Mammary epithelial cell (primary cell): ENCODE data around the gene ZNF366.

ENCODE experiments used
- CTCF ChIP-seq, 2 donors: IDR thresholded peaks in 1 of 2; conservative IDR thresholded peaks in 1 of 2; 2 replicates each; pipeline ENCODE4 v1.5.1; 2011 to 2012; ENCODE audit warnings: inconsistent platforms in 2 of 2, low read length in 2 of 2, mild to moderate bottlenecking in 2 of 2, control low read depth in 1 of 2, low read depth in 1 of 2; ENCODE audit not compliant: insufficient read depth in 1 of 2; ENCODE audit errors: extremely low read depth in 1 of 2
- EZH2 ChIP-seq: IDR thresholded peaks from 2 replicates; pipeline ENCODE4 v1.6.1; 2012; ENCODE audit warnings: low read length, inconsistent platforms, borderline replicate concordance

- no peak for TF ChIP-seq CTCF (conservative IDR thresholded peaks at IDR 0.05 in 1 of 2, IDR thresholded peaks at IDR 0.05 in 1 of 2; ENCODE audit: extremely low read depth in 1 of 2, insufficient read depth in 1 of 2, low read depth in 1 of 2, low read length in 2 of 2)
- no peak for TF ChIP-seq EZH2
Observed at GRCh38 chr5:72529383-72529782, 22.2 kb upstream of the ZNF366 start.
